GM11168 (cell line): ENCODE measurements around the gene IDE.
"Not testable (repeated sequence)": the region's sequence is repeated elsewhere in the genome, so short reads cannot be mapped to it uniquely, and the experiment has no call there.

Experiments used
- in situ Hi-C: fragments of 300-500 bp; cut with MboI; formaldehyde crosslinking; loops from one replicate; pipeline ENCODE4 v1.12.0; 2022; ENCODE audit warnings: low sequenced_read_pairs; ENCODE audit not compliant: unreplicated experiment

The IDE gene

DNA sequence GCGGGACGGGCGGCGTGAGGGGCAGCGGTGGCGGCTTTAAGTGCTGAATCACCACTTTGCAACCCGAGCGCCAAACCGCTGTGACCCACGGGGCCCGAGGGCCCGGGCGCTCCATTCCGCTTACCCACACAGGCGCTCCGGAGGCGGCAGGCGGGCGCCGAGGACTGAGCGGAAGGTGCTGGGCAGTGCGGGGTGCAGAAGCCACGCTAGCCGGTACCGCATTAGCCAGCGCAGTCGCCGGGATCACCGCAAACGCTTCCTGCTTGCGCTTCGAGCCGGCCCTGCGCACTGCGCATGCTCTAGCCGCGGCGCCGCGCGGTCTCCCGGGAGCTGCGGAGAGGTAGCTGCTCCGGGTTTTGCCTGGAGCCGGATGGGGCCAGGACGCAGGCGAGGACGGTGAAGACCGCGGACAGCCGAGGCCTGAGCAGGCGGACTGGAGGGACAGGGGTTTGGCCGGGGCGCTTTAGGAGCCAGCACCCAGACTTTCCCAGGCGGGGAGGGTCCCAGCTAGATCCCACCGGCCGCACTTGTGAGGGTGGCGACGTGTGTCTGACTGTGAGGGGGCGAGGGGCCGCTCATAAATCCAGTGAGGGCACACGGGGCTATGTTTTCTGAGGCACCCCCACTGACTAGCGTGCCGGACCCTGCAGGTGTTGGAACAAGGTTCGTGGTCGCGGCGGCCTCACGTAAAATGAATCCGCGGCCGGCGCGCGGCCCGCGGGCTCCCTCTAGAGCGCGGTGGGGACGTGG, at the start of gene IDE:
Gene IDE (minus strand): TSS at position 296 of the 750 bp plus-strand sequence. CDS start 74 bp downstream, at position 222.
- in situ Hi-C loops = loop anchor here (5.0 kb wide), 1 partner anchor 57 kb away; no protein-coding TSS in a partner anchor

DNA sequence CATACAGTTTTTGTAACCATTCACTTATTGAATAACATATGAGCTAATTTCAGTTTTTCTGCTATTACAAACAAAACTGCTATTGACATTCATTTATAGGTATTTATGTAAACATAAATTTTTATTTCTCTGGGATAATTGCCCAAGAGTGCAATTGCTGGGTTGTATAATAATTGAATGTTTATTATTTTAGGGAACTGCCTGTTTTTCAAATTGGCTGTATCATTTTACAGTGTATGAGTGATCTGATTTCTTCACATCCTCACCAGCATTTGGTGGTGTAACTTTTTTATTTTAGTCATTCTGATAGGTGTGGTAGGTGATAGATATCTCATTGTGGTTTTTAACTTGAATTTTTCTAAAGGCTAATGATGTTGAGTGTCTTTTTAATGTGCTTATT, 45.5 kb upstream of the IDE start:
- in situ Hi-C loops = no loop called here

DNA sequence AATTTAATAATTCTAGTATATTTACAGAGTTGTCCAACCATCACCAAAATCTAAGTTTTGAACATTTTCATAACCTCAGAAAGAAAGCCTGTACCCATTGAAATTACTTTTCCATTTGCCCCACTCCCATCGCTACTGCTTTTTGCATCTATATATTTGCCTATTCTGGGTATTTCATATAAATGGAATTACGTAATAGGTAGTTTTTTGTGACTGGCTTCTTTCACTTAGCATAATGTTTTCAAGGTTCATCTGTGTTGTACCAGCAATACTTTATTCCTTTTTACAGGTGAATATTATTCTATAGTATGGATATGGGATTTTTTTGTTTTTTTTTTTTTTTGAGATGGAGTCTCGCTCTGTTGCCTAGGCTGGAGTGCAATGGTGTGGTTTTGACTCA, 41.6 kb upstream of the IDE start:
- in situ Hi-C loops = no loop called here

DNA sequence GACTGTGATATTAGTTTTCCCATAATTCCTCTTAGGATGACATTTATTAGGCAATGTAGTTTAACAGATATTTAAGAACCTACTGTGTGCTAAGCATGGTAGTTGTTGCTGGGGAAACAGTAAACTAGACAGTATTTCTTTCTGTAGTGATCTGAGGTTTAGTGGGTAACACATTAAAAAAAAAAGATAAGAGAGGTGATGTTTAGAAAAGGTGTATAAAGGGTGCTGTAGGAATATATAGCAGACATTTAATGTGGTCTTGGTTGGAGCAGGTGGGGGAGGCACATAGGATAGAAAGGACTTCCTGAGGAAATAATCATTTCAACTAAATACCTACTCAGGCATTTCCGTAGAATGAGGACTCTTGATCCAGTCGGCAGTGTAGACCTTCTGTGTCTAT, 30.9 kb upstream of the IDE start:
- in situ Hi-C loops = no loop called here

DNA sequence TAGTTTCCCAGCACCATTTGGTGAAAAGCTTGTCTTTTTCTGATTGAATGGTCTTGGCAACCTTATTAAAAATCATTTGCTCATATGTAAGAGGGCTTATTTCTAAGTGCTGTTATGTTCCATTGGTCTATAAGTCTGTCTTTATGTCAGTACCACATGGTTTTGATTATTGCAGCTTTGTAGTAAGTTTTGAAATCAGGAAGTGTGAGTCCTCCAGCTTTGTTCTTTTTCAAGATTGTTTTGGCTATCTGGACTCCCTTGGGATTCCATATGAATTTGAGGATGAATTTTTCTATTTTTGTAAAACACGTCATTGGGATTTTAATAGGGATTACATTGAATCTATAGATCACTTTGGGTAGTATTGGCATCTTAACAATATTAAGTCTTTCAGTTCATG, 24.4 kb upstream of the IDE start:
- in situ Hi-C loops = no loop called here

DNA sequence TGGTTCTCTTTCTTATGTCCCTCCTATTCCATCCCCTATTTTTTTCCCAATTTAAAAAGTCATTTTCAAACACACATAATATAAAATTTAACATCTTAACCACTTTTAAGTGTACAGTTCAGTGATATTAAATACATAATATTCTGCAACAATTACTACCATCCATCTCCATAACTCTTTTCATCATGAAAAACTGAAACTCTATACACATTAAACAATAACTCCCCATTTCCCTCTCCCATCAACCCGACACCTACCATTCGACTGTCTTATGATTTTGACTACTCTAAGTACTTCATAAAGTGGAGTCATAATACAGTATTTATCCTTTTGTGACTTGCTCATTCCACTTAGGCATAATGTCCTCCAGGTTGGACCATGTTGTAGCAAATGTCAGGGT, 21.6 kb upstream of the IDE start:
- in situ Hi-C loops = no loop called here

DNA sequence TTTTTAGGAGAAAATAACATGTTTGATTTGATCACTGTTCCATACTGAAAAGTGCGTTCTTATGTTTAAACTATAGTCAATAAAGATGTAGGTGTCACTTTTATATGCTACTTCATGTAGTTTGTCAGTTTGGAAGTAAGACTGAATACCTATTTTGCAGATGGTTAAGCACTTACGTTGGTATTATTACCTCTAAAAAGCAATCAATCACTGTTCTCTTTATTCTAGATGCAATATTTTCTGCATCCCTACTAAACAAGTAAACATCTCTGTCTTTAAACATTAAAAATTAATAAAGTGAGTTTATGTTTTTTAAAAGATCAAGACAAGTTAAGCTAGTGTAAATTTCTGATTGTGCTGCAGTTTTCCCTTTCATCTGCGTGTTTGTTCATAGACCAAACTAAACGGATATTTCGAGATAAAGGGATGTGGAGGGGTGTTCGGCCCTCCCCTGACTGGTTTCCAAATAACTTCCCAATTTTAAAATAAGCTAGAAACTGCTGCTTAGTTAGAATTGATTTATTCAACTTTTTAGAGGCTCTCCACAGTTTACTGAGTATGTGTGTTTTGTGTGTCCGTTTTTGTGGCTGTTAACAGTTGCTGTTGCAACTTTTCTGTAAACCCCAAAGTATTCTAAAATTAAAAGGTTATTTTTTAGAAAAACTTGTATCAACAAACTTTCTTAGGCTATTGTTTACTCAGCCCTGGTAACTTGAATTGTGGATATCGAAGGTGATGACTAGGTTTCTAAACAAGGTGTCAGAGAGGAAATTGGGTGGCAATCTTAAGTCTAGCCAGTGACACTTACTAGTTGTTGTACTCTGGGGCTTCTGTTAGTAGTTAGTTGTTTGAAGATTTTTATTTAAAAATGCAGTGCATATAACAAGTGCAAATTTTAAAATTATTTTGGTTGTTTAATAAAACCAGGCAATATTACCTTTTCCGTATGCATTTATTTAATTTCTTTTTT, 20.0 kb upstream of the IDE start:
- in situ Hi-C loops = no loop called here

DNA sequence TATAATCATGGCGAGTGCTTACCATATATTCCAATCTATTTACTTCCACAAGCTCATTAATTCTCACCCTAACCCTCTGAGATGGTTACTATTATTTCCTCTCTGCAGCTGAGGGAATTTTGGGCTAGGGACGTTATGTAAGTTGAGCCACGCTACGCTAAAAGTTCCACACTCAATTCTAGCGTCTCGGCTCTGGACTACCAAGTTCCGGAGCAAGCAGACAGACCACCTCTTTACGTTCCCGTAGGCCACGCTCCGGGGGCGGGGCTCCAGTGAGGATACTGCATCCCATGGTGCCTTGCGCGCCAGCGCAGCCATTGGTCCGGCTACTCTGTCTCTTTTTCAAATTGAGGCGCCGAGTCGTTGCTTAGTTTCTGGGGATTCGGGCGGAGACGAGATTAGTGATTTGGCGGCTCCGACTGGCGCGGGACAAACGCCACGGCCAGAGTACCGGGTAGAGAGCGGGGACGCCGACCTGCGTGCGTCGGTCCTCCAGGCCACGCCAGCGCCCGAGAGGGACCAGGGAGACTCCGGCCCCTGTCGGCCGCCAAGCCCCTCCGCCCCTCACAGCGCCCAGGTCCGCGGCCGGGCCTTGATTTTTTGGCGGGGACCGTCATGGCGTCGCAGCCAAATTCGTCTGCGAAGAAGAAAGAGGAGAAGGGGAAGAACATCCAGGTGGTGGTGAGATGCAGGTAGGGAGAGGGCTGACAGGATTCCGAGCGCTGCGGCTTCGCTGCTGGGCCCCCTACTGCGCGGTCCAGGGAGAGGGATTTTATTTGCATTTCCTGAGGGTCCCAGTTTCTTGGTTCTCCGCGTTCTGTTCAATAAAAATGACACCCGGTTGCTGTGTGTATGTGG, 19.1 kb upstream of the IDE start, which contains the start of gene KIF11:
Gene KIF11 (plus strand): TSS at position 370 of the 858 bp plus-strand sequence. CDS start 246 bp downstream, at position 616.
- in situ Hi-C loops = no loop called here

DNA sequence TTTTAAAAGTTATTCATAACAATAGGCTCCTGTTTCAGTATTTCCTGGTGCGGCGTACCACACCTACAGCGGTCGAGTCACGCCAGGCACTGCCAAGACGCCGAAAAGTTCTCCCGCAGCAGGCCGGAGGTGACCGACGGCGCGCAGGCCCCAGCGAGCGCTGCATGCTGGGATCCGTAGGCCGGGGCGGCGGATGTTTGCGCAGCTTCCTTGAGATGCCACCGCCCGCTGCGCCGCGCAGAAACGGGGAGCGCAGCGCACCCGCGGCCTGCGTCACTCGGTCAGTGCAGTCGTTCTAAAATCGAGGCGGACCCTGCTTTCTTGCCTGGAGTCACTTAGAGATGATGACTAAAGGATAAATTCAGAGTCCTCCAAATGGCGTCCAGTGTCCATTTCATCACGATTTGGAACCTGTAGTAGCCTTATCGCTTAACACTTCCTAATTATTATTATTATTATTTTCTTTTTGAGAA, 17.7 kb upstream of the IDE start:
- in situ Hi-C loops = no loop called here

DNA sequence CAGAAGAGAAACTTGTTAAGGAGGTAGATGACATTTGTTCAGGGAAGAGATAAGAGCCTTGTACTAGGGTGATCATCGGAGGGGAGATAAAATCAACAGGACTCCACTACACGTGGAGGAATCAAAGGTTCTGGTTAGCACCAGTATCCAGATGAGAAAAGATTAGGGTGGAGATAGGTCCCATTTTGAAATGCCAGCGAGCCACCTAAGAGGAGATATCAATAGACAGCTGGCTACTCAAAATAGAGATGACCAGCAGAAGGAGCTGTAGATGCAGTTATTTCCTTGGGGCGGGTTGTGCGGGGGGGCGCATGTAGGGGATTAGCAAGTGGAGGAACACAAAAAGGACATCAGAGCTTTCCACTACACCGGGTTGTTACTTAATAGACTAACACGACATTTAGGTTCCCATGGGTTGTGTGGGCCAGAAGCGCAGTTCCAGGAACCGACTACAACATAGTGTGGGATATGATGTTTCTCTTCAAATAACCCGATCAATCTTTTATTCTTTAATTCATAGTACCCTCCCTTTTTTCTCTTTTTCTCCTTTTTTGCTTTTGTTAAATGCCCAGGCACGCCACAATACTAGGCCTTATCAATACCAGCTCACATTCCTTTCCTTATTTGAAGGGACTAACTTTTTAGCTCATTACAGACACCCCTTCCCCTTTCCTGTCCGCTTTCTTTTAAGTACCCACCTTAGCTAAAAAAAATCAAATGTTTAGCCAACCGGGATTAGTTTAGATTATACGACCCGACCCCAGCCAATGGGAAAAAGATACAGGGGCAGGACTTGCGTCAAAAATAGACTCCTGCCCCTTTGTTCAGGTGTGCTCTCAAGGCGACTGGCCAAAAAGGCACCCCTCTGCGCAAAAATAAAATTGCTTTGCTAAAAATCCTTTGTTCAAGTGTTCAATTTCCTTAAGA, 17.0 kb upstream of the IDE start:
- in situ Hi-C loops = no loop called here

DNA sequence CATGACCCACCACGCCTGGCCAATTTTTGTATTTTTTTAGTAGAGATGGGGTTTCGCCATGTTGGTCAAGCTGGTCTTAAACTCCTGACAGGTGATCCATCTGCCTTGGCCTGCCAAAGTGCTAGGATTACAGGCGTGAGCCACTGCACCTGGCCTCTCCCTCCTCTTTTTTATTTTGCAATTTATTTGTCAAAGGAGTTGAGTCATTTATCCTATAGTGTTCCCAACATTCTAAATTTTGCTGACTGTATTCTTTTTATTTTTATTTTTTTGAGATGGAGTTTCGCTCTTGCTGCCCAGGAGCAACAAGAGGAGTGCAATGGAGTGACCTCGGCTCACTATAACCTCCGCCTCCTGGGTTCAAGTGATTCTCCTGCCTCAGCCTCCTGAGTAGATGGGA, 8.5 kb upstream of the IDE start:
- in situ Hi-C loops = not testable (repeated sequence)

DNA sequence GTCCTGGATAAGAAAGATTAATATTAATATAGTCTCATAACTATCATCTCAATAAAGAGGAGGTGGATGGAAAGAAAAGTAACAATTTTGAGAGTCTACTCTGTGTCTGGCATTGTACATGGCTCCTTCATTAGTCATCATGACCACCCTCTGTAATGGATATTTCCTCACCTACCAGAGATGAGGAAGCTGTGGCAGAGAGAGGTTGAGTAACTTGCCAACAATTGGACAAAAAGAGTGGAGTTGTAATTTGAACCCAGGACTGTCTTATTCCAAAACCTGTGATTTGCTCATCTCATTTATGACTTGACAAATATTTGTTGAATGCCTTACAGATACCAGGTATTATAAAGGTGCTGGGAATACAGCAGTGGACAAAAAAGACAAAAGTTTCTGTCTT, 2.1 kb upstream of the IDE start:
- in situ Hi-C loops = no loop called here

DNA sequence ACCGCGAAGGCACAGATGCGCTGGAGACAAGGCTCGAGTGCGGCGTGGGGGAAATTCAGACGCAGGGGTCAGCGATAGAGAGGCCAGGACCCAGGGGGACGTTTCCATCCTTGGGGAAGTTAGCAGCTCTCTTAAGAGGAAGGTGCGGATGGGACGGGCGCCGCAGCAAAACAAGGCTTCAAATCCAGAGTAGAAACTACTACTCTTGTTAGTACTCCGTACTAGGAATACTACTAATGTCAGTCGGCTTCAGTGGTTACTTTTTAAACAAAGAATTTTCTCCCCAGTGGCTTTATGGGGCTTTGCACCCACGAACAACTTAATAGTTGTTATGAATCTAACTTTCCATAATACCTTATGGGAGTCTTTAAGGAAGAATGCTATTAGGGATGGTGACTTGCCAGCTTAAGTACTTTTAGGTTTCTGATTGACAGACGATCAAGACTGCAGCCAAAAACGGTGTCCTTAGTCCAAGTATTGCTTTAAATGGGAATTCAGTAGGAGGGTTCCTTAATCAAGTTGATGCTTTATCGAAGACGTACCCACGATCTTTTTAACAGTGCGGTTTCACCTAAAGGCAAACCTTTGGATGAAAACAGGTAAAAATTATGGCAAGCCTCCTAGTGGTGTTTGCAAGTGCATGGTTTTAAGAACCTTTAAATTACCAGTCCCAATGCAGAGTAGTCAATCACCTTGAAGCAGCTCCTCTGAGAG, 812 bp upstream of the IDE start:
- in situ Hi-C loops = loop anchor here (5.0 kb wide), 1 partner anchor 57 kb away; no protein-coding TSS in a partner anchor

DNA sequence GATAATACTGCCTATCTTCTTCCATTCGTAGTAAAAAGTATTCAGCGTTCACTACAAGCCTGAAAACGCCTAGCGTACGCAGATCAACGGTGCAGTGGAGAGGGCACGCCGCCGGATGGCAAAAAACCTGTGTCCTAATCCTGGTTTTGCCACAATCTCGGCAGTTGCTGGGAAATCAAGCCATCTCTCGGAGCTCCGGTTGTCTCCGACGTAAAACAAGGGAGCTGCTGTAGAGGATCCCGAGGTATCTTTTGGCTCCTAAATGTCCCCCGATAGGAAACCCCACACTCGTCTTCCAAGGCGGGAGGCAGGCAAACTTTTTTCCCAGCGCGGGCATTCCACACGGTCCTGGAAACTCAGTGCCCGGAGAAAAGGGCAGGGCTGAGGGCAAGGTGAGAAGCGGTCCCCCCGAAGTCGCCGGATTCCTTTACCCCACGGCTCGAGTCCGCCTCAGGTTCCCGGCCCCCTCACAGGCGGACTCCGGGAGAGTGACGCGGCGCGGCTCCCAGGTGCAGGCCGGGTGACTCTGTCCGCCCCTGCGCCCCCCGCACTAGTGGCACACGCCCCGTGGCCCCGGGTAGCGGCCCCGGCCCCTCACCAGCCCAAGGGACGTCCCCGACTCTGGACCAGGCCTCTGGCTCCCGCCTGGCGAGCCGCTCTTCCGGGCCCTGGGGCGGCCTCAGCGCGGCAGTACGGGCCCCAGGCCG, 649 bp downstream of the IDE start:
- in situ Hi-C loops = loop anchor here (5.0 kb wide), 1 partner anchor 56 kb away; no protein-coding TSS in a partner anchor

DNA sequence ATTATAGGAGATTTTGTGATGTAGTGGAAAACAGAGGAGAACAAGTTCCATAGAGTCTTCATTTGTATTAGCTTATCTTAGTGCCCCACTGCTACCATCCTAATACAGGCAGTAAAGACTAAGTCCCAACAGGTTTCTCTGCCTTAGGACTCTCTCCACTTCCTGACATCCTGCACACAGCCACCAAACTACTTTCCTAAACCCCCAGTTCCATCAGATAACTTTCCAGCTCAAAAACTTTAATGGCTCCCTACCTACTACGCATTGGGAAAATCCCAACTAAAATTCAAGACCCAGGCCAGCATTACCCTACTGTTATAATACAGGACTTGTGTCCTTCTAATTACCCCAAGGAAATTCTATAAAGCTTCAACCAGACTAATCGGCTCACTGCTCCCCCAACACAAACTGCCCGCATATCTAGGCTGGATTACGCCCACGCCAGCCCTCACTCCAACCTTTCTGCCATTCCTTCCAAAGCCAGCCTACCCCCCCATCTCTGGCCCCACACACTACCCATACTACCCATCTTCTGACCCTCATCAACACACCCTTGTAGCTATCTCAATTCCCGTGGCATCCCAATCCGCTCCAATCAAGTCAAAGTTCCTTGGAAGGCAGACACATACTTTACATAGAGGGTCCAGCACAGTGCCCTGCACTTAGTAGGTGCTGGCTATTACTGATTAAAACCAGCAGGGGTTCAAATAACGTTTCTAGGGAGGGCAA, 1.4 kb downstream of the IDE start:
- in situ Hi-C loops = loop anchor here (5.0 kb wide), 1 partner anchor 55 kb away; no protein-coding TSS in a partner anchor

DNA sequence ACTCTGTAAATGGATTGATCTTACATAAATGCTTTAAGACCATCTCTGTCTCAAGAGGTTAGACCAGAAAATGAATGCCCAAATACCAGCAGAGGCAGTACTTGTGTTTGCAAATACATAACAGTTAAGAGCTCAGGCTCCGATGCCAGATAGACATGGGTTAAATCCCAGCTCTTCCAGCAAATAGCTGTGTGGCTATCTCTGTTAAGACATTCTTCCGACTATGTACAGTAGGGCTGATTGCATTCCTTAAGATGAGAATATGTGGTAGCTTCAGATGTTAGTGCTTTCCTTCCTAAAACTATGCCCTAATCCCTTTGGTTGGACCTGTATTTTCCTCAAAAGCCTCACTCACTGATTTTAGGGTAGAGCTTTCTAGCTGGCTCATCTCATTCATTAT, 2.2 kb downstream of the IDE start:
- in situ Hi-C loops = loop anchor here (5.0 kb wide), 1 partner anchor 54 kb away; no protein-coding TSS in a partner anchor

DNA sequence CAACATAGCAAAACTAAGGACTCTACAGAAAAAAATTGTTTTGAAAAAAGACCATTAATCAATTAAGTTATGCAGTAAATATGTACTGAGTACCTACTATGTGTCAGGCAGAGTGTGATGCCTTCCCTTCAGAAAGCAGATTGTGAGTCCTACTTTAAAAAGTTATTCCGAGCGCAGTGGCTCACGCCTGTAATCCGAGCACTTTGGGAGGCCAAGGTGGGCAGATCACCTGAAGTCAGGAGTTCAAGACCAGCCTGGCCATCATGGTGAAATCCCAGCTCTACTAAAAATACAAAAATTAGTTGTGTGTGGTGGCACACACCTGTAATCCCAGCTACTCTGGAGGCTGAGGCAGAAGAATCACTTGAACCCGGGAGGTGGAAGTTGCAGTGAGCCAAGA, 4.2 kb downstream of the IDE start:
- in situ Hi-C loops = loop anchor here (5.0 kb wide), 1 partner anchor 52 kb away; no protein-coding TSS in a partner anchor
